GM21717 (cell line): ENCODE data around the gene EXOC3L4.
"Not testable (repeated sequence)": the region's sequence is repeated elsewhere in the genome, so short reads cannot be mapped to it uniquely, and the experiment has no call there.

Experiments
- ATAC-seq: cut with Tn5 transposase; IDR thresholded peaks from one replicate; pipeline ENCODE4 v1.9.1; 2021; ENCODE audit warnings: mild to moderate bottlenecking, moderate library complexity; ENCODE audit not compliant: unreplicated experiment

Gene EXOC3L4

GRCh38 chr14:103118018-103118662 is 23.6 kb downstream of the EXOC3L4 start:
- no peak for ATAC-seq

DNA sequence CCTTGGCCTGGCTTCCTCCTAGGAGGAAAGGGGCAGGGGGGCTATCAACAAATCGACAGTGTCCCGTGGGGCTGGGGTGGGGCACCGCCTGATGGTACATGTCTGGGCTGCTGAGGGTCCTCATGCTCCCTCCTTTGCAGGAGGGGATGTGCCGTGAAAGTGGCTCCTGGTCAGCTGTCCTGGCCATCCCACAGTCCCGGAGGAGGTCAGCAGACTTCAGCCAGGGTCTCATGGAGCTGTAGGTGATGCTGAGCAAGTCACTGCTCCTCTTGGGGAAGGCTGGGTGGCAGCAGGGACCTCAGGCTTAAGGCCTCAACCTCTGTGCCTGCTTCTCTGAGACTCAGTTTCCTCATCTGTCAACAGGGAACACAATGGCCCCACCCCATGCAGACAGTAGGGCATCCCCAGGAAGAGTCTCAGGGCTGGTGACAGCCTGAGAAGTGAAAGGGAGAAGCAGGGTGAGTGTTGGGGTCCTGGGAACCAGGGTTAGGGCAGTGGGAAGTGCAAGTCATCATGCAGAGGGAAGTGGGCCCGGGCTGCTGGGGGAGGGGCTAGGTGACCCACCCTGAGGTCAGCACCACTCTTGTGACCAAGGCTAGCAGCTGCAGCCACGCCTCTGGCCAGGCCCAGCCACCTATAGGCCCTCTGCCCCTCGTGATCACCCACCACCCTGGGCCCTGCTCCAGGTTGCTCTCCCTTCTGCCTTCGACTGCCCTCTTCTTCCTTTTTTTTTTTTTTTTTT is 24.3 kb downstream of the EXOC3L4 start:
- ATAC-seq, result no peak

DNA sequence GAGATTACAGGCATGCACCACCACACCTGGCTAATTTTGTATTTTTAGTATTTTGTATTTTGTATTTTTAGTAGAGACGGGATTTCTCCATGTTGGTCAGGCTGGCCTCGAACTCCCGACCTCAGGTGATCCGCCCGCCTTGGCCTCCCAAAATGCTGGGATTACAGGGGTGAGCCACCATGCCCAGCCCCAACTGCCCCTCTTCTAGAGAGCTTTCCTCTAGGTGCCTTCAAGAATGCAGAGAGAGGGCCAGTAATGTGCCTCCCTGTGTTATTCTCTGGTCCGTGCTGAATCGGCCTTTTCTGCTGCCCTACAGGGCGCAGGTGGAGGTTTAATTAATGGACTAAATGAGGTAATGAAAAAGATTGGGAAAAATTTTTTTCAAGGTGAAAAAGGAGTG is 25.0 kb downstream of the EXOC3L4 start:
- not testable (repeated sequence) for ATAC-seq

DNA sequence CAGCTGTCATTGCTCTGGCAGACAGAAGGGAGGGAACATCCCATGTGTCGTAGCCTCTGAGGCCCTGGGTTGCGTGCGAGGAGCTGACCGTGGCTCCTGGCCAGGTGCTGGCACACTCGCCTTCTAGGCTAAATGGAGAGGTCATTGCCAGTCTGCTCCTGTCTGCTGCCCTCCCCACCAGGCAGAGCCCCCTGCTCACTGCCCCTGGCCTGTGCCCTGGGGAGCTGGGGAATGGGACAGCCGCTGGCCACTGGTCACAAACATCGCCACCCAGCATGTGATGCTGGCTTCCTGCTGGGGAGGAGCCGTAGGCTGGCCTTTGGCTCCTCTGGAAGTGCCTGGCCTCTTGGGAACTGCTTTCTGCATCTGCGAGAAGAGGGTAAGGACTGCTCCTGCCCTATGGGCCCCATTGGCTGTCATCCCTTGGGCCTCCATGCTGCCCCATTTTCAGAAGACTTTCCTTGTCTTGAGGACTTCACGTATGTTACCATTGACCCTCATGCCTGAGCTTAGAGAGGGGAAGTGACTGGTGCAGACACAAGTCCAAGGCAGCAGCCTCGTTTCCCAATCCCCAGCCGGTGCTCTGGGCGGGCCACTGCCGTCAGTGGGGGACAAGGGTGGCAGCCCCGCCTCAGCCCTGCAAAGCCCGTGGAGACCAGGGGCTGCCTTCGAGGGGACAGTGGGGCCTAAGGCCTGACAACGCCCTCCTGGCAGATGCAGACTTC is 26.8 kb downstream of the EXOC3L4 start:
- no peak for ATAC-seq

GRCh38 chr14:103121846-103122584 is 27.5 kb downstream of the EXOC3L4 start:
- ATAC-seq, result no peak

GRCh38 chr14:103122585-103122946 is 28.0 kb downstream of the EXOC3L4 start:
- no peak for ATAC-seq

DNA sequence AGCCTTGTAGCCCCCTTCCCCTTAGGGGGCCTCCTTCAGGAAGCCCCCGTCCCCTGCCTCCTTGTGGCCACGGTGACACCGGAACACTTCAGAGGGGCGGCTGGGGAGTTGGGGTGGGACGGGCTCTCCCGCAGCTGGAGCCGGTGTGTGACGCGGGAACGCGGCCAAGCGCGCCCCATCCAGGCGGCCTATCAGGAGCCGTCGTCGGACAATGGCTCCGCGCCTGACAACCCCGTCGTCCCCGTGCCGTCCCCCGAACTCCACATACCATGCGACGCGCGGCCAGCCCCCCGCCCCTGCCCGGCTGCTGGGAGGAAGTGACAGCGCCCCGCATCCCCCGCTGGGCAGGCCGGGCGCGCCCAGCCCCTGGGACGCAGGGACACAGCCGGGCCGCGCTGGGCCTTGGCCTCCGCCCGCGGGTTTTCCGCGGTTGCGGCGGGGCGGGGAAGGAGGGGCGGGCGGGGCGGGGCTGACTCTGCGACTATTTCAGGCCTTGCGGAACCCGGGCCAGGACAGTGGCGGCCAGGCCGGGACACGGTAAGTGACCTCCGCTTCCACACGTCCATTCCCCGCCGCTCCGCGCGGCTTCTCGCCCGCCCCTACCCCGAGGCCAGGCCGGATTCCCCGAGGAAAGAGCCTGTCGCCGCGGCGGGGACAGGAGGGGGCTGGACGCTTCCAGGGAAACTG is 28.6 kb downstream of the EXOC3L4 start, which contains the start of gene TNFAIP2:
TSS of gene TNFAIP2 (plus strand) at position 515 of the 687 bp plus-strand sequence. CDS start 2,997 bp downstream, outside the sequence.
- ATAC-seq, result no peak

DNA sequence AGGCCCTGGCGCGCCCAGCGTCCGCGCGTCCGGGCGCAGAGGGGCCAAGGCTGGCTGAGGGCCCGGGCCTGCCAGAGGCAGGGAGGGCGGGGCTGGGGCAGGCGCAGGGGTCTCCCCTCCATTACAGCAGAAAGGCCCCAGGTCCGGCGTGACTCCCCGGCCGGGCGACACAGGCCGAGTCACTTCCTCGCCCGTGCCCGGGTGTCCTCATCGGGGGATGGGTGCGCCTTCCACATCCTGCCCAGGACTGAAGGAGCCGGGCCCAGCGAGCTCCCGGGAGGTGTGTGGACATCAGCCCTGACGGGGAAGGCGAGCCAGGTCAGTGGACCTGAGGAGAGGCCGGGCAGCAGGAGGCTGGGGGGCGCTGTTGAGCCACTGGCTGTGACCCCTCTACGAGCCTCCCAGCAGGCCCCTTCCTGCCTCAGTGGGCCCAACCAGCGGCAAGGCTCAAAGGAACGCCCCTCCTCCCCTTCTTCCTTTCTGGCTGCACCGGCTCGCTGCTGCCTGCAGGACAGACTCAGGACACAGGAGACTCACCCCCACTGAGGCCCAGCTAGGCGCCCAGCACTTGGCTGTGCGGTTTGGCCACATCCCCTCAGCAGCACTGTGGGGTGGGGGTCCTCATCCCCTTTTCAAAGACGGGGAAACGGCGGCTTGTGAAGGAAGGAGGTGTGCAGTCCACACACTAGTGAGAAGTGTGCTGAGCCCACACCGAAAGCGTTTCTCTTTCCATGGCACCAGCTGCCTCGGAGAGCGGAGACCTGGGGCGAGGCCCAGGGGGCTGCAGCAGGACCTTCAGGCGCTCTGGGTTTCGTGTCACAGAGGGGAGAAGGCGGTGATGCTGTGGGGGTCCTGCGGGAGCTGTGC is 29.3 kb downstream of the EXOC3L4 start:
- no peak for ATAC-seq

- no peak for ATAC-seq
Observed at GRCh38 chr14:103124501-103125001, 30.0 kb downstream of the EXOC3L4 start.

DNA sequence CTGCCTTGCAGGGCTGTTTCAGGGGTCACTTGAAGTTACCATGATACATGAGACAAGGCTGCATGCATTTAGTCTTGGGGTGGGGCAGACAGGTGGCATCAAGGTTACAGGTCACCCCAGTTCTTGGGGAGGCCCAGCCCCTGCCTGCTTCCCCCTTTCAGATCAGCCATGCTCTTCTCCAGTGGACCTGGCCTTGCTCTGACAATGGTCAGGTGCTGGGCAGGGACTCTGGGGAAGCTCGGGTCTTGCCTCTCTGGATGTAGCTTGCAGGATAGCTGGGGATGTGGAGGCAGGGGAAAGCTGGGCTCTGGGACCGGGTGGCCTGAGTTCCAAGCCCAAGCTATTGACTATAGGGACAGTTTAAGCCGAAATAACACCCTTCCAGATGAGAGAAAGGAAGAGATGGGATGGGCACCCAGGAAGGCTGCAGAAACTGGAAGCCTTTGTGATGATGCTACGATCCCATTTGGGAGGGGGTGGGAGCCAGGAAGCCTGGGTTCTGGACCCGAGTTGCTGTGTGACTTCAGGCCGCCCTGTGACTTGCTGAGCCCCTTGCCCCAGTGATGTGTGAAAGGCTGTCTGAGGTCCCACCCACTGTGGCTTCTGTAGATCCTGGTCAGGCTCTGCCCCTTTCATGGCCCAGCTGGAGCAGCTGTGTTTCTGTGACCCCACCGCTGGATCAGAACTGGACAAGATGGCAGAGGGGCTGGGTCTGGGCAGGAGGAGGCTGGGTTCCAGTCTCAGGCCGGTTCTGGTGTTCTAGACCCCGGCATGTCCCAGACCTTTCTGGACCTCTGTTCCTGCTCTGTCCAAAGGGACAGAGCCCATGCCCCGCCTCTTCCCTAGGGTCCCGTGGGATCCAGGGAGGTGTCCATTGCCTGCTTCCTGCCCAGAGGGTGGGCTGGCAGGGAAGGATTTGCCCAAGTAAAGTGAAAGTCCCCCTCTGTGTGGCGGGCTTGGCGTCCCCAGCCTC is 30.9 kb downstream of the EXOC3L4 start:
- no peak for ATAC-seq

- ATAC-seq, result no peak
Observed at GRCh38 chr14:103126088-103126872, 31.8 kb downstream of the EXOC3L4 start.

DNA sequence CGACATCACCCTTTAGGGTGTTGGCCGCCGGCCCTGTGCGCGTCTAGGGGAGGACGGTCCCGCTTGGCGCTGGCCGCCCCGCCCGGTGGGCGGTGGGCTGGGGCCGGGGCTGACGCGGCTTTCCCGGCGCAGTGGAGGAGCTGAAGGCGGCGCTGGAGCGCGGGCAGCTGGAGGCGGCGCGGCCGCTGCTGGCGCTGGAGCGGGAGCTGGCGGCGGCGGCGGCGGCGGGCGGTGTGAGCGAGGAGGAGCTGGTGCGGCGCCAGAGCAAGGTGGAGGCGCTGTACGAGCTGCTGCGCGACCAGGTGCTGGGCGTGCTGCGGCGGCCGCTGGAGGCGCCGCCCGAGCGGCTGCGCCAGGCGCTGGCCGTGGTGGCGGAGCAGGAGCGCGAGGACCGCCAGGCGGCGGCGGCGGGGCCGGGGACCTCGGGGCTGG is 32.4 kb downstream of the EXOC3L4 start:
- no peak for ATAC-seq

GRCh38 chr14:103127356-103127755 is 32.8 kb downstream of the EXOC3L4 start:
- no peak for ATAC-seq

DNA sequence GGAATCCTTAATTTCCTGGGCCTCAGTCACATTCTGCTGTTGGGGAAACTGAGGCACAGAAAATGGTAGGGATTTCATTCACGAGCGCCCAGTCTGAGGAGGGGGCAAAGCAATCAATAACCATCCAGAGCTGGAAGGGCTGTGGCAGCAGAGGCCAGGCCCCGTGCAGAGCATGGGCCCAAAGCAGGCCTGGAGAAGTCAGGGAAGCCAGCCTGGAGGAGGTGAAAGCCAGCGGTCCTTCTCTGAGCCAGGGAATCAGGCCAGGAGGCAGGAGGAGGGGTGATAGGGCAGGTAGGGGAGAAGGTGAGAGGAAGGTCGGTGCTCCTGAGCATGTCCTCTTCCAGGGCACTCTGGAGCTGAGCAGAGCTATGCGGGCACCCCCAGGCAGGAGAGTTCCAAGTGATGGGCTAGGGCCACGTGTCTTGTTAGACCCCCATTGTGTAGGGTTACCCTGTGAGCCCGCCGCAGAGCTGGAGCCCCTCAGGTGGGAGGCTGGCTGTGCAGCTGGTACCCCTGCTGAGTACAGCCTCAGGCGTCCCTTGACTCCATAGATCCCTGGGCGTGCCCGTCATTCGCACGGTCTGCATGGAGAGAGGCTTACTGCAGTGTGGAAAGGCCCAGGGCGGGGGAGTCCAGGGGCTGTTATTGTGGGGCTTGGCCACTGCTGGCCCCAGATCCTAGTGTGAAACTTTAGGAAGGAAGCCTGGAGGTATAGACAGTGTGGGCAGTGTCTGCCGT is 33.5 kb downstream of the EXOC3L4 start:
- no peak for ATAC-seq

- ATAC-seq, result no peak
Observed at GRCh38 chr14:103128631-103129300, 34.2 kb downstream of the EXOC3L4 start.
